Epithelial cell of prostate (primary cell): ENCODE results near the gene SORCS3.
A peak's percentile ranks its signal among the peaks of the same experiment; 100 is the strongest.

Experiments used
- DNase-seq: peaks from one replicate; pipeline ENCODE4 v3.0.0-alpha.2; 2011; ENCODE audit warnings: low read depth, low spot score
- H3K27ac ChIP-seq: fragments of 450-650 bp; 2 replicates; pipeline ENCODE4 v1.5.1; 2017; ENCODE audit warnings: mild to moderate bottlenecking

SORCS3 gene

GRCh38 chr10:104903433-104903832, 262.3 kb downstream of the SORCS3 start:
- no peak for DNase-seq
- no peak overlapping the region for H3K27ac ChIP-seq

DNA sequence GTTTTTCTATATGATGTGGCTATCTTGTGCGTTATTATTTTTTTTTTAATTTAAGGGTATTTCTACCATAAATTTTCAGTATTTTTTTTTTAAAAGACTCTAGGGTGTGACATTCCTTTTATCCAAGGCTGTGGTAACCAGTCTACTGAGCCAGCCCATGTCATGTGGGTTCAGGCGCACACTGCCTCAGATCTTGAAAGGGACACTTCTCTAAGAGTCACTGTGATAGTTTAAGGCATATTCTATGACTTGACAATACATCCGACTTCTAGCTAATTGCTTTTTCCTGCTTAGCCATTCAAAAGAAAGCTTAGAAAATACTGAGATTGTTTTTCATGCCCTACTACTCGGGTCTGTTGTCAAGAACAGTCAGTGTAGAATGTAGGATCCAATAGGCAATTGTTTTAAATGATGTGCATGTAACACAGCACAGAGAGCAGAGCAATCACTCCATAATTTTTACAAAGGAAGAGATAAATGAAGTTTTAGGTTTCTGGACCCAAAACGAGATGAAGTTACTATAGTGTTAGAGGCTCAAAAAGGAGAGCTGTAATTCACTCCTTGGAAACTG, 263.7 kb downstream of the SORCS3 start:
- H3K27ac ChIP-seq: no peak overlapping the region
- no peak for DNase-seq

- H3K27ac ChIP-seq: no peak overlapping the region
- DNase-seq: no peak
Observed at GRCh38 chr10:104906112-104906511, 265.0 kb downstream of the SORCS3 start.

DNA sequence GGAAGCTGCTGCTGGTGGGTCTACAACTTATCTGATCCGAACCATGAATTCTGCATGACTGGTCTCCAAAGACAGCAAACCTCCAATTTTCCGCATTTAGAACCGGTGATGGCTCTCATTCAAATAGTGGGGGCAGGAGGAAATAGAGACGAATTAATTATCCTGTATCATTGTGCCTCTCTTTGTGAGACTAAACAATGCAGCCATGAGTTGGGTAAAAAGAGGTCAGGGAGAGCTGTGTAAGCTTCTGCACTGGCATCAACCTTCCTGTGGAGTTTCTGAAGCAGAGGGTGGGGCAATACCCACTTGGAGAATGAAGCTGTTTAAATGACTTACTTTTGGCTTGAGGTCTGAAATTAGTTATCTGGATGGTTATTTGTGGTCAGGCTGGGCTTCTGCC, 266.4 kb downstream of the SORCS3 start:
- no peak for DNase-seq
- H3K27ac ChIP-seq: no peak overlapping the region

GRCh38 chr10:104908581-104908980, 267.5 kb downstream of the SORCS3 start:
- H3K27ac ChIP-seq: no peak overlapping the region
- no peak for DNase-seq

DNA sequence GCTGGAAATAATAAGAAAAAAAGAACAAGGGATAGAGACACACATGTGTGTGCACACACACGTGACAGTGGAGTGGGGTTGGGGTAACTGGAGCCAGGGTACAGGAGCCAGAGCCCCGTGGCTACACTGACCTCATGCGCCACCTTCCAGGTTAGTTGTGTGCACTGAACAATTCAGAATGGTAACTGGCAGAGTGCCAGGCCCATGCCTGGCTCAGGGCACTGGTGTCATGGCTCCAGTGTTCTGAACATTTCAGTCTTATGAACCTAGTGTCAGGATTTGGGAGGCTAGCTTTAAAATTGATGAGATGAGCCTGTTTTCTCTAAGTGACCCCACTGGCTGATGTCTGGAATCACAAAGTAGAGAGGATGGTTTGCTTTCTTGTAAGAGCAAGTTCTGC, 269.6 kb downstream of the SORCS3 start:
- no peak for DNase-seq
- no peak overlapping the region for H3K27ac ChIP-seq

GRCh38 chr10:104913390-104913789, 272.3 kb downstream of the SORCS3 start:
- H3K27ac ChIP-seq: no peak overlapping the region
- DNase-seq: no peak

DNA sequence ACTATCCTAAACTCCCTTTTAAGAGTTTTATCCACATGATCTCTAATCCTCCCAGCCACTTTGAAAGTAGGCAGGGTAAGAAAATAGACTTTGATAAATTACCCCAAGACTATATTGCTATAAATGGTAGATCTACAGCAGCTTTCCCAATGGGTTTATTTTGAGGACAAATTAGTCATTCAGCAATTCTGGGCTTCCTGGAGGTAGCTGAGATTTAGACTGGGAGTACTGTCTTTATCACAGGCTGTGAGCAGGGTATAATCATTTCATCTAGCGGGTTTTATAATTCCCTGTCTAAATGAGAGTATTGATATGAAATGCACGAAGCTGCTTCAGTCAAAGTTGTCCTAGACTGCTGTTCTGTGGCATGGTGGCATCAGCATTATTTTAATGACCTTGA, 279.4 kb downstream of the SORCS3 start:
- no peak for DNase-seq

GRCh38 chr10:104921763-104922162, 280.7 kb downstream of the SORCS3 start:
- no peak overlapping the region for H3K27ac ChIP-seq
- DNase-seq: no peak

More for the DNA sequence above, 279.4 kb downstream of the SORCS3 start:
- H3K27ac ChIP-seq: no peak overlapping the region

DNA sequence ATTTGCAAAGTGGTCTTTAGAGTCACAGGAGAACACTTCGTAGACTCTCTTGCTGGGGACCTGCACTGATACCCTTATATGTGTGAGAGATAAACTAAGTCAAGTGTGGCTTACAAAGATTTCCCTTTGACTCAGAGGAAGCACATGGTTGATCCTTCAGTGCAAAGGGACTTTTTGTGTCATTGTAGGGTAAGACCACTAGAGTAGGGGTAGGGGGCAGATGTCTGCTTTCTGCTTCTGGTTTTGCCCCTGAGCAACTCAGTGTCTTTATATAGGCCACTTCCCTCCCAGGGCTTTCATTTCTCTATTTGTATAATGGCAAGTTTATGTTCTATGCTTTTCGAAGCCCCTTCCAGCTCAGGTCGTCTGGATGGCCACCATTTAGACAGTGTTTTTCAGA, 281.7 kb downstream of the SORCS3 start:
- no peak overlapping the region for H3K27ac ChIP-seq
- no peak for DNase-seq

GRCh38 chr10:104923501-104923900, 282.4 kb downstream of the SORCS3 start:
- no peak for DNase-seq
- no peak overlapping the region for H3K27ac ChIP-seq

GRCh38 chr10:104924101-104924795, 283.2 kb downstream of the SORCS3 start:
- no peak overlapping the region for H3K27ac ChIP-seq
- DNase-seq: no peak

DNA sequence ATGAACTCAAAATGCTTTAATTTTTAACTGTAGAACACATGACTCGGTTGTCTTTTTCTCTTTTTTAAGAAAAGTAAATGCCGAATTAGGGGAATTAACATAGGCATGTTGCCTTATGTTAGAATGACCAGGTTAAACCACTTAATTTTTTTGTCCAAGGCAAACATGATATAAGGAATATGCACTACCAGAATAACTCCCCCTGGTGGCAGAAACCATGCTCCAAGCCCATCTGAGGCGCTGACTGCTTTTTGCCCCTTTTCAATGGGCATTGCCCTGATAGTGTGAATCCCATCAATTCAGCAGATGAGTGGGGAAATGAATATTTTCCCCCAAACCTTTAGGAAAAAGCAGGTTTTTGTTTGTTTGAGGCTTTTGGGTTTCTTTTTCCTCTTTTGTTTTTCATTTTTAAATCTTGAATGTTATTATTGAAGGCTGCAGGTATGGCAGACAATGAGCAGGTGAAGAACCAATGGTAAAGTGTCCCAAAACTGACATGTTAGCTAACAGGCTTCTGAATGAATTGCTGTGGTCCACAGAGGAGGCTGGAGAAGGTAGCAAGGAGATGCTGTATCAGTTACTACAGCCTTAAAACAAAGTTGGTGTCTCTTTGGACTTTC, 284.3 kb downstream of the SORCS3 start:
- H3K27ac ChIP-seq: no peak overlapping the region
- DNase-seq: no peak

DNA sequence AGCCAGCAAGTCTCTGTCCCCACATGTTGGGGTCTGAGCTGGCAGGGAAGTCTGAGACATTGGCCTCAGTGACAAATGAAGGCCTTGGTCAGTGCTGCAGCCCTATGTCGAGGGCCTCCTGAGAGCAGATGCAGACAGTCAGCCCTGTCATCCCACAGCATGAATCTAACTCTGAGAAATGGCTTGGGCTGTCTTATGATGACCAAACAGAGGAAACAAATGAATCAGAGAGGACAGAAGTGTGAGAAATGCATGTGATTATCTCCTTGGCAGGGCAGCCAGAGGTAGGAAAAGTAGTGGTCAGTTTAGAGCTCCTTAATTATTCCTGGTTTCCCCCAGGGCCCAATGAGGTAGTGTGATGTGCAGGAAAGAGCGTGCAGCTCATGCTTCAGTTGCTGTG, 287.6 kb downstream of the SORCS3 start:
- no peak overlapping the region for H3K27ac ChIP-seq
- DNase-seq: no peak

GRCh38 chr10:104931612-104932134, 290.6 kb downstream of the SORCS3 start:
- no peak overlapping the region for H3K27ac ChIP-seq

GRCh38 chr10:104935656-104936055, 294.6 kb downstream of the SORCS3 start:
- no peak overlapping the region for H3K27ac ChIP-seq
- DNase-seq: no peak

More at GRCh38 chr10:104931612-104932134, 290.6 kb downstream of the SORCS3 start:
- DNase-seq: no peak

DNA sequence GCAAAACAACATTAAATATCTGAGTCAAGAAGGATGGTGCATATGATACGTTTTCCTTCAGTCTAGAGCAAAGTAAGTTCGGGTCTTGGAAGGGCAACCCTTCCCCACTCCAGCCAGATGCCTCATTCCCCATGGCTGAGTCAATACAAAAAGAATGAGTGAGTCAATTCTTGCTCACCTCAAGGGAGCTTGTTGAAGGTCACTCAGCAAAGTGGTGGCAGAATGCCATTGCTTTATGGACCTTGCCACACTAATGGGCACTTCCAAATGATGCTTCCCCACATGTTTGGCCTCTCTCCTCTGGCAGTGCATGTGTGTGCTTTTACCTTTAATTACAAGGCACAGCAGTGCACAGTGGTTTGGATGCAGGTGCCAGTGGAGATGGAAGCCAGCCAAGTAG, 296.5 kb downstream of the SORCS3 start:
- no peak overlapping the region for H3K27ac ChIP-seq
- peak; percentile 10 for DNase-seq

DNA sequence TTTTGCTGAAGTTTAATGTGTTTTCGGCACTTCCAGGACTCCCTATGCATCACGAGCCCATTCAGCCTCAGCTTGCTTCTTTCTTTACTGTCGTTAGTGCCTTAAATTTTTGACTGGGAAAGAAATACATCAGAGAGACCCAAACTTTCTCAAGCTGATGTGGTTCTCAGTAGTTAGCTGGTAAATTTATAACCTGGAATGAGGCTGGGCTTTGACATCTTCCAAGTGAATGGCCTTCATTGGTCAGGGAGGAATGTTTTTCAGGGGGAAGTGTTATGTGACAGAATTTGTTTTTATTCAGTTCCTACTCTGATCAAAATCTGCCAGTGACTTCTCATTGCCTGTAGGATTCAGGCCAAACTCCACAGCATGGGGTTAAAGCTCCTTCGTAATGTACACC, 296.9 kb downstream of the SORCS3 start:
- no peak overlapping the region for H3K27ac ChIP-seq
- DNase-seq: no peak

- DNase-seq: no peak
- no peak overlapping the region for H3K27ac ChIP-seq
Observed at GRCh38 chr10:104941662-104942061, 300.6 kb downstream of the SORCS3 start.

DNA sequence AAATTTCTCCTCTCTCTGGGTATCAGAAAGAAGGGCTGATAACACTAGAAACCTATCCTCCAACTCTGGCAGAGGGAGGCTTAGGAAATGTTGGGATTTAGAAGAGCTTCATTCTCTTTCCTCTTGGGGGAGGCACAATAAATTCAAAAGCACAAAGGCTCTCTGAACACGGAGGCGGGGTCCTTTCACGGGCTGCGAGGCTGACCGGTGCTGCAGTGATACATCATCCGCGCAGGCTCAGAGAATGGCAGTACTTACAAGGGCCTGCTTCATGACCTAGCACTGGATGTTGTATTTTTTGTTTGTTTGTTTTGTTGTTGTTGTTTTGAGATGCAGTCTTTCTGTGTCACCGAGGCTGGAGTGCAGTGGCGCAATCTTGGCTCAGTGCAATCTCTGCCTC, 306.2 kb downstream of the SORCS3 start:
- no peak for DNase-seq
- H3K27ac ChIP-seq: no peak overlapping the region

DNA sequence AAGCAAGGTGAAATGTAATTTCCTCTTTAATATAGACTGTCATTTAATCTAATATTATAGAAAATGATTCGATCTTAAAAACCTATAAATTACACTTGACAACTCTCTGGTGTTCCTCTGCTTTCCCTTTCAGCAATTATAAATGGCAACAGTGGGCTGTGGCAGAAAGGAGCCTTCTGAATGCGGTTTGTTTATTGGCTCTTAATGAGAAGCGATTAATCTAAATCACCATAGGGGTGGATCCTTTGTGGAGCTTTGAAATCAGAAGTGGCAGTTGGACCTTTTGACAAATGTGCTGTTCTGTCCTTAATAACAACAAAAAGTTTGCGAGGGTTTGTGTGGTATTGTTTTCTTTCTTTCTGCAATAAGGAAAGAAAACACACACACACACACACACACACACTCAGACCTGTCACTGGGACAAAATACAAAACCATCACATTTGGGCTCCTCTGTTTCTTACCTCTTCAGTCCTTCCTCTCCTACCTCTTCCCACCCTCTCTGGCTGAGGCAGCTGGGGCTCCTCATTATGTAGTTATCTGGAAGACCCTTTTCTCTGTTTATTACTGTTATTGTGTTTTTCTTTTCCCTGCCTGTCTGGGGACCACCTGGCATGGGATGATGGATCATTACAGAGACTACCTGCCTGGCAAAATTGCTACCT, 316.2 kb downstream of the SORCS3 start:
- DNase-seq: no peak
- H3K27ac ChIP-seq: no peak overlapping the region
